Right renal cortex interstitium (tissue), 3 donors: ENCODE measurements around the gene FGFBP1. TPM values are rescaled to one million over a fixed set of nuclear protein-coding genes. Genes with fewer than 3 reads are reported as not detected.

ENCODE experiments used
- DNase-seq, 3 donors: peaks; one replicate each; pipeline ENCODE4 v3.0.0-alpha.2; 2013; ENCODE audit warnings: low read depth in 3 of 3, low spot score in 2 of 3
- polyA plus RNA-seq, 3 donors: library from polyadenylated mRNA; unstranded; fragments of 120-200 nt; gene quantifications; one replicate each; pipeline ENCODE4 v1.2.1, GENCODE V29; 2013; ENCODE audit not compliant: insufficient read length in 3 of 3

Gene FGFBP1
- under 1 TPM in 1 of 3 donors, not detected in 2; 0.46 TPM for polyA plus RNA-seq

GRCh38 chr4:15938640-15939039, at the start of gene FGFBP1:
Gene FGFBP1, minus strand, starts transcription at chr4:15938740. Its CDS starts 2,108 bp downstream, at chr4:15936632.
- DNase-seq: no peak

GRCh38 chr4:15988222-15988621, 49.7 kb upstream of the FGFBP1 start:
- no peak for DNase-seq

GRCh38 chr4:15986907-15987306, 48.4 kb upstream of the FGFBP1 start:
- no peak for DNase-seq

- DNase-seq: no peak
Observed at GRCh38 chr4:15983610-15984009, 45.1 kb upstream of the FGFBP1 start.

GRCh38 chr4:15982842-15983524, 44.4 kb upstream of the FGFBP1 start:
- no peak for DNase-seq

- DNase-seq: no peak
Observed at GRCh38 chr4:15976456-15977447, 38.2 kb upstream of the FGFBP1 start.

GRCh38 chr4:15971068-15971801, 32.7 kb upstream of the FGFBP1 start:
- no peak for DNase-seq

GRCh38 chr4:15968551-15969300, 30.2 kb upstream of the FGFBP1 start:
- no peak for DNase-seq

- DNase-seq: no peak
Observed at GRCh38 chr4:15965325-15965724, 26.8 kb upstream of the FGFBP1 start.

GRCh38 chr4:15964159-15964558, 25.6 kb upstream of the FGFBP1 start:
- no peak for DNase-seq

GRCh38 chr4:15963576-15963975, 25.0 kb upstream of the FGFBP1 start:
- DNase-seq: no peak

- no peak for DNase-seq
Observed at GRCh38 chr4:15963001-15963451, 24.5 kb upstream of the FGFBP1 start, which contains the start of gene FGFBP2. Gene FGFBP2, minus strand, starts transcription at chr4:15963175. Its CDS starts 46 bp downstream, at chr4:15963129.

GRCh38 chr4:15961781-15962510, 23.4 kb upstream of the FGFBP1 start:
- no peak for DNase-seq

GRCh38 chr4:15958562-15958961, 20.0 kb upstream of the FGFBP1 start:
- no peak for DNase-seq

- no peak for DNase-seq
Observed at GRCh38 chr4:15956179-15956850, 17.8 kb upstream of the FGFBP1 start.

- DNase-seq: no peak
Observed at GRCh38 chr4:15955670-15956069, 17.1 kb upstream of the FGFBP1 start.

GRCh38 chr4:15953625-15954024, 15.1 kb upstream of the FGFBP1 start:
- no peak for DNase-seq

GRCh38 chr4:15951781-15952180, 13.2 kb upstream of the FGFBP1 start:
- no peak for DNase-seq

- no peak for DNase-seq
Observed at GRCh38 chr4:15948826-15949225, 10.3 kb upstream of the FGFBP1 start.
